HG03571 (cell line): ENCODE measurements around the gene CCDC142.
A peak's percentile ranks its signal among the peaks of the same experiment; 100 is the strongest.
"Not testable (repeated sequence)": the region's sequence is repeated elsewhere in the genome, so short reads cannot be mapped to it uniquely, and the experiment has no call there.

ENCODE experiments used
- ATAC-seq: cut with Tn5 transposase; IDR thresholded peaks from one replicate; pipeline ENCODE4 v1.9.1; 2021; ENCODE audit not compliant: unreplicated experiment

Gene CCDC142

GRCh38 chr2:74472086-74472944, 10.5 kb downstream of the CCDC142 start, which contains the start of gene MRPL53:
MRPL53 (minus strand) TSS chr2:74472680; CDS start chr2:74472660, 20 bp downstream.
- peak; percentile 81 for ATAC-seq

GRCh38 chr2:74471332-74472065, 11.3 kb downstream of the CCDC142 start:
- ATAC-seq = no peak

GRCh38 chr2:74470742-74471141, 12.1 kb downstream of the CCDC142 start:
- not testable (repeated sequence) for ATAC-seq

- ATAC-seq = no peak
Observed at GRCh38 chr2:74464406-74464805, 18.4 kb downstream of the CCDC142 start.

GRCh38 chr2:74462786-74463105, 20.1 kb downstream of the CCDC142 start:
- no peak for ATAC-seq

- no peak for ATAC-seq
Observed at GRCh38 chr2:74462054-74462785, 20.6 kb downstream of the CCDC142 start.

- ATAC-seq = no peak
Observed at GRCh38 chr2:74461187-74462053, 21.4 kb downstream of the CCDC142 start.

GRCh38 chr2:74460187-74460586, 22.6 kb downstream of the CCDC142 start:
- not testable (repeated sequence) for ATAC-seq

- ATAC-seq = not testable (repeated sequence)
Observed at GRCh38 chr2:74459503-74460118, 23.2 kb downstream of the CCDC142 start.

- ATAC-seq = no peak
Observed at GRCh38 chr2:74458938-74459363, 23.8 kb downstream of the CCDC142 start.

- peak; percentile 77 for ATAC-seq
Observed at GRCh38 chr2:74458132-74458937, 24.5 kb downstream of the CCDC142 start, which contains the start of gene WBP1. WBP1 (plus strand) TSS chr2:74458438; CDS start chr2:74458603, 165 bp downstream.

- peak; percentile 25 for ATAC-seq
Observed at GRCh38 chr2:74457549-74458131, 25.2 kb downstream of the CCDC142 start.

GRCh38 chr2:74457129-74457548, 25.7 kb downstream of the CCDC142 start:
- ATAC-seq = no peak

- ATAC-seq = peak; percentile 42
Observed at GRCh38 chr2:74454654-74455511, 27.9 kb downstream of the CCDC142 start, which contains the start of gene INO80B. INO80B (plus strand) TSS chr2:74455087; CDS start chr2:74455117, 30 bp downstream.

- no peak for ATAC-seq
Observed at GRCh38 chr2:74450570-74451190, 32.1 kb downstream of the CCDC142 start.

- no peak for ATAC-seq
Observed at GRCh38 chr2:74448771-74449170, 34.0 kb downstream of the CCDC142 start.
